ENCODE results near the gene COL23A1.

Gene COL23A1

DNA sequence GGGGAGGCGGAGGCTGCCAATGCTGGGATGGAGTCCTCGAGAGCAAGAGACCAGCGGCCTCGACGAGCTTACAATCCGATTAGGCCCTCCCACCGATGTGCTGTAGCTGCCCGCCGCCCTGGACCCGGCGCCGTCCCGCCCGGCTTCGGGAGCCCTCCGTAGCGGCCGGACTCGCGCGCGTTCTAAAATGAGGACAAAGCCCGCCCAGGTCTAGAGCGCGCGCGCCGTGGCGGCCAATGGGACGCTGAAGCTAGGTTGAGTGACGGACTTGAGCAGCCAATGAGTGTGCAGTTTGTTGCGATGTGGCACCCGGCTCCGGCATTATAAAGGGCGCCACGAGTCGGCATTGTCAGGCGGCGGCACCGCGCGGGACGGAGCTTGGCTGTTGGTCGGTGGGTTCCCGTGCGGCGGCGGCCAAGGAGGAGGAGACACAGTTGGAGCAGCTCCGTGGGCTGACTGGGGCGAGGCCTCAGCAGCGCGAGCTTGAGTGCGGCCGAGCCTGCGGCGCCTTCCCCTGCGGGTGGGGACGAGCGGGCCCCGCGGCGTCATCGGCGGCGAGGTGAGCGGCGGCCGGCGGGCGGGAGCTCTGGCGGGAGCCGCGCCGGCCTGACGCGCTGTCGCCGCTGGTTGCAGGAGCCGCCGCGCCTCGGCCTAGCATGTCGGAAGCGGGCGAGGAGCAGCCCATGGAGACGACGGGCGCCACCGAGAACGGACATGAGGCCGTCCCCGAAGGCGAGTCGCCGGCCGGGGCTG is 385.8 kb downstream of the COL23A1 start, which contains the start of gene HNRNPAB:
Gene HNRNPAB, plus strand, starts transcription at position 352 of the 753 bp plus-strand sequence. Its CDS starts 305 bp downstream, at position 657.
- peak within 1 kb of the TSS; percentile 92 to 99 for H3K4me3 ChIP-seq (ENCODE audit: low read depth in 1 of 2, low read length in 1 of 2)
- TF ChIP-seq, protein P1, sequence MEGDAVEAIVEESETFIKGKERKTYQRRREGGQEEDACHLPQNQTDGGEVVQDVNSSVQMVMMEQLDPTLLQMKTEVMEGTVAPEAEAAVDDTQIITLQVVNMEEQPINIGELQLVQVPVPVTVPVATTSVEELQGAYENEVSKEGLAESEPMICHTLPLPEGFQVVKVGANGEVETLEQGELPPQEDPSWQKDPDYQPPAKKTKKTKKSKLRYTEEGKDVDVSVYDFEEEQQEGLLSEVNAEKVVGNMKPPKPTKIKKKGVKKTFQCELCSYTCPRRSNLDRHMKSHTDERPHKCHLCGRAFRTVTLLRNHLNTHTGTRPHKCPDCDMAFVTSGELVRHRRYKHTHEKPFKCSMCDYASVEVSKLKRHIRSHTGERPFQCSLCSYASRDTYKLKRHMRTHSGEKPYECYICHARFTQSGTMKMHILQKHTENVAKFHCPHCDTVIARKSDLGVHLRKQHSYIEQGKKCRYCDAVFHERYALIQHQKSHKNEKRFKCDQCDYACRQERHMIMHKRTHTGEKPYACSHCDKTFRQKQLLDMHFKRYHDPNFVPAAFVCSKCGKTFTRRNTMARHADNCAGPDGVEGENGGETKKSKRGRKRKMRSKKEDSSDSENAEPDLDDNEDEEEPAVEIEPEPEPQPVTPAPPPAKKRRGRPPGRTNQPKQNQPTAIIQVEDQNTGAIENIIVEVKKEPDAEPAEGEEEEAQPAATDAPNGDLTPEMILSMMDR (IDR thresholded peaks at IDR 0.05): peak; percentile 53

DNA sequence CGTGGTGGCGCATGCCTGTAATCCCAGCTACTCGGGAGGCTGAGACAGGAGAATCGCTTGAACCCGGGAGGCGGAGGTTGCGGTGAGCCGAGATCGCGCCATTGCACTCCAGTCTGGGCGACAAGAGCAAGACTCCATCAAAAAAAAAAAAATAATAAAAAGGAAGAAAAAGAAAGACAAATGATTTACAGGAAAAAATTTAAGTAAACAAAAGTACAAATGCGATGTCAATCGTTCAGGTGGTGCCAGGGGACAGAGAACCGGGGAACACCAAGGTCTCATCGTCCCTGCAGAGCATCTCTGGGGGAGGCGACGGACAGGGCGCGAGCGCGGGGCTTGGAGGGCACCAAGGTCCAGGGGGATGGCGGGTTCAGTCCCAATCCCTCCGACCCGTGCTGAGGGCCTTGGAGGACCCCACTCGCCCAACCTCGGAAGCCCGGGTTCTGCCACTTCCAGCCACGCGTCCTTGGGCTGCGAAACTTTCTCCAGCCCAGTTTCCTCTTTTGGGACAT is 386.5 kb downstream of the COL23A1 start:
- Histone ChIP-seq H3K4me1 (ENCODE audit: control insufficient read depth in 1 of 2, insufficient read depth in 1 of 2, low read depth in 1 of 2, low read length in 1 of 2) (peaks cover 38 to 47% of the 10 kb centered on the region in 2 experiments), H3K27ac (peak overlapping the region; percentile 85)

More for the DNA sequence above, 385.8 kb downstream of the COL23A1 start, which contains the start of gene HNRNPAB:
- Histone ChIP-seq H3K27me3 (no peaks in the 10 kb centered on the region), H3K27ac (peak within 1 kb of the TSS; percentile 85), H3K4me1 (ENCODE audit: control insufficient read depth in 1 of 2, insufficient read depth in 1 of 2, low read depth in 1 of 2, low read length in 1 of 2) (peaks cover 35 to 43% of the 10 kb centered on the region in 2 experiments), H3K9me3 (no peaks in the 10 kb centered on the region), H3K36me3 (peaks cover 31% of the 10 kb centered on the region)

DNA sequence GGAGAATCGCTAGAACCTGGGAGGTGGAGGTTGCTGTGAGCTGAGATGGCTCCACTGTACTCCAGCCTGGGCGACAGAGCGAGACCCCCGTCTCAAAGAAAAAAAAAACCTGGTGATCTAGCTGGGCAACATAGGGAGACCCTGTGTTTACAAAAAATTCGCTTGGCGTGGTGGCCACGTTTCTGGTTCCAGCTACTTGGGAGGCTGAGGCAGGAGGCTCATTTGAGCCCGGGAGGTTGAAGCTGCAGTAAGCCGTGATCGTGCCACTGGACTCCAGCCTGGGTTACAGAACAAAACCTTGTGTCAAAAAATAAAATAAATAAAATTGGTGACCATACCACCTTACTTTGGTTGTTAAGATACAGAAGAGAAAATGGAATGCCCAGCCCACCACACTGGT is 387.7 kb downstream of the COL23A1 start:
- no peaks in the 10 kb centered on the region for H3K27me3 ChIP-seq
- H3K4me1 ChIP-seq (ENCODE audit: control insufficient read depth in 1 of 2, insufficient read depth in 1 of 2, low read depth in 1 of 2, low read length in 1 of 2): peaks cover 41 to 50% of the 10 kb centered on the region in 2 experiments
- TF ChIP-seq, protein P1 (IDR thresholded peaks at IDR 0.05): no peak
- no peaks in the 10 kb centered on the region for H3K9me3 ChIP-seq
- H3K36me3 ChIP-seq: peaks cover 12% of the 10 kb centered on the region
- H3K27ac ChIP-seq: peak overlapping the region; percentile 41
- H3K4me3 ChIP-seq (ENCODE audit: low read depth in 1 of 2, low read length in 1 of 2): no peak overlapping the region

More for the DNA sequence above, 386.5 kb downstream of the COL23A1 start:
- peaks cover 24% of the 10 kb centered on the region for H3K36me3 ChIP-seq
- TF ChIP-seq, protein P1 (IDR thresholded peaks at IDR 0.05): no peak
- H3K4me3 ChIP-seq (ENCODE audit: low read depth in 1 of 2, low read length in 1 of 2): peak overlapping the region; percentile 92 to 99
- H3K9me3 ChIP-seq: no peaks in the 10 kb centered on the region
- H3K27me3 ChIP-seq: no peaks in the 10 kb centered on the region

DNA sequence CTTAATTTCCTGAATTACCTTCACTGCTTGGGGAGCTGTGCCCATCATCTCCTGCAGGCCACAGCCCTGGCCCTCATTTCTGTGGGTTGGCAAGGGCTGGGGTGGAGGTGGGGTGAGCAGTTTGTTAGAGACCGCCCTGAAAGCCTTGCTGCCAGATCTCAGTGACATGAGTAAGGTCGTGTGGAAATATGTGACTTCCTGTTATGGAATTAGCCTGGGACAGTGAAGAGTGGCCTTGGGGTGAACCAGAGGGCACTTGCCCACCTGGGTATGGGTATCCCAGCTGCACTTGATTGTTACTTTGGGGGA is 388.3 kb downstream of the COL23A1 start:
- TF ChIP-seq, protein P1 (IDR thresholded peaks at IDR 0.05): no peak
- H3K36me3 ChIP-seq: peaks cover 7% of the 10 kb centered on the region
- H3K27me3 ChIP-seq: no peaks in the 10 kb centered on the region
- no peak overlapping the region for H3K4me3 ChIP-seq (ENCODE audit: low read depth in 1 of 2, low read length in 1 of 2)
- H3K9me3 ChIP-seq: no peaks in the 10 kb centered on the region
- H3K4me1 ChIP-seq (ENCODE audit: control insufficient read depth in 1 of 2, insufficient read depth in 1 of 2, low read depth in 1 of 2, low read length in 1 of 2): peaks cover 41 to 49% of the 10 kb centered on the region in 2 experiments
- H3K27ac ChIP-seq: peak overlapping the region; percentile 41

DNA sequence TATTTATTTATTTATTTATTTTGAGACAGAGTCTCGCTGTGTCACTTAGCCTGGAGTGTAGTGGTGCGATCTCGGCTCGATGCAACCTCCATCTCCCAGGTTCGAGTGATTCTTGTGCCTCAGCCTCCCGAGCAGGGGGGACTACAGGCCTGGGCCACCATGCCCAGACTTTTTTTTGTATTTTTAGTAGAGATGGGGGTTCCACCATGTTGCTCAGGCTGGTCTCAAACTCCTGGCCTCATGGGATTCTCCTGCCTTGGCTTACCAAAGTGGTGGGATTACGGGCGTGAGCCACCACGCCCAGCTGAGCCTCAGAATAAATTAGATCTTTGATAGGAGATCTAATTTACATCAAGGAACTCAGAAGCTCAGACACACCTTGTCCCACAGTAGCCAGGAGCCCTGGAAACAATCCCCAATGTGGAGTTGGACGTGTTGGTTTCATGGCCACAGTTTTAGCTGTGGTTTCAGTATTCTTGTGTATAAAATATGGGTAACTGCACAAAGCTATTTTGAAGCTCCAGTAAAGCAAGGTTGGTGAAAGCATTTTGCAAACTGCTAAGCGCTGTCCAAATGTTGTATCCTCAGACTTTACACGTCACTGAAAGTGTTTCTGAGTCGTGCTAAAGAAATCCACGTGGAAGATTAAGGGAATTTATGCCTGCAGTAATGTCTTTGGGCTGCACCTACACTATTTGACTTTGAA is 388.8 kb downstream of the COL23A1 start:
- TF ChIP-seq, protein P1 (IDR thresholded peaks at IDR 0.05): no peak
- Histone ChIP-seq H3K4me1 (ENCODE audit: control insufficient read depth in 1 of 2, insufficient read depth in 1 of 2, low read depth in 1 of 2, low read length in 1 of 2) (peaks cover 37 to 44% of the 10 kb centered on the region in 2 experiments), H3K9me3 (no peaks in the 10 kb centered on the region), H3K27me3 (no peaks in the 10 kb centered on the region), H3K36me3 (peaks cover 2% of the 10 kb centered on the region), H3K4me3 (ENCODE audit: low read depth in 1 of 2, low read length in 1 of 2) (no peak overlapping the region), H3K27ac (peak overlapping the region; percentile 41)

Measured in neutrophil (primary cell).